HepG2 (cell line): ENCODE measurements around the gene DUSP22. TPM values are rescaled to one million over a fixed set of nuclear protein-coding genes. Genes with fewer than 3 reads are reported as not detected.

Experiments used
- ATAC-seq: fragments of 200-7000 bp; cut with Tn5 transposase; 3 replicates; pipeline ENCODE4 v1.9.1; 2020; ENCODE audit warnings: mild to moderate bottlenecking, moderate library complexity
- BruUV-seq: library from RNA; stranded (reverse); fragments of 400-500 nt; replicated peaks from 2 replicates; lab custom pipeline; 2021; lab: Mats Ljungman, UMichigan
- CTCF ChIA-PET: fragments of 300-600 bp; formaldehyde crosslinking; extraction: SDS; loops from one replicate; lab custom pipeline; 2021; ENCODE audit warnings: low total read pairs, inconsistent platforms, low intra/inter-chr PET ratio; lab: Yijun Ruan, JAX
- POLR2A ChIA-PET: fragments of 350-600 bp; sonication (Branson Sonifier 250); formaldehyde crosslinking; loops from one replicate; lab custom pipeline; 2020; ENCODE audit warnings: antibody characterized with exemption, inconsistent platforms; lab: Yijun Ruan, JAX
- DNase-seq: peaks from one replicate; pipeline ENCODE4 v3.0.0-alpha.2; 2015; ENCODE audit warnings: low spot score
- FAIRE-seq: peaks from 3 replicates; lab custom pipeline; 2011; peaks lifted over from hg19 to GRCh38; lab: Jason Lieb, UNC
- H2AFZ ChIP-seq: one replicate; pipeline ENCODE4 v1.6.1; 2011; ENCODE audit warnings: low read length, inconsistent platforms
- H3K27ac ChIP-seq: fragments of 300-600 bp; 3 replicates; pipeline ENCODE4 v1.8.0; 2011; ENCODE audit warnings: mixed run types, mild to moderate bottlenecking, mixed read lengths, low read length, inconsistent platforms; ENCODE audit not compliant: insufficient read depth; ENCODE audit errors: extremely low read length
- H3K27me3 ChIP-seq, 2 experiments: fragments of 200-600 bp in 1 of 2; 2 replicates in 1 of 2; 3 replicates in 1 of 2; pipeline versions ENCODE4 v1.6.0 to v1.8.0; 2011; ENCODE audit warnings: low read length in 2 of 2, mild to moderate bottlenecking in 2 of 2, moderate library complexity in 2 of 2, inconsistent platforms in 1 of 2; ENCODE audit not compliant: insufficient read depth in 2 of 2, control insufficient read depth in 1 of 2
- H3K36me3 ChIP-seq, 2 experiments: fragments of 200-600 bp in 1 of 2; replicated peaks in 1 of 2; 2 replicates in 1 of 2; 3 replicates in 1 of 2; pipeline versions ENCODE4 v1.5.1 to v1.8.0; 2011; ENCODE audit warnings: low read length in 2 of 2, inconsistent platforms in 1 of 2; ENCODE audit not compliant: insufficient read depth in 2 of 2, control insufficient read depth in 1 of 2
- H3K4me1 ChIP-seq: 2 replicates; pipeline ENCODE4 v1.5.1; 2012; ENCODE audit warnings: low read length, inconsistent platforms; ENCODE audit not compliant: insufficient read depth
- H3K4me2 ChIP-seq: 2 replicates; pipeline ENCODE4 v1.6.0; 2011; ENCODE audit warnings: low read depth, low read length, inconsistent platforms
- H3K4me3 ChIP-seq, 3 experiments: fragments of 200-600 bp in 1 of 3; sonication (generic), shearing (Covaris generic) in 1 of 3; replicated peaks in 1 of 3; 2 replicates each; pipeline ENCODE4 v1.5.1; 2011 to 2016; ENCODE audit warnings: low read length in 3 of 3, inconsistent platforms in 2 of 3, low read depth in 2 of 3, mild to moderate bottlenecking in 2 of 3, control low read depth in 1 of 3, mixed read lengths in 1 of 3; ENCODE audit not compliant: insufficient read depth in 1 of 3
- H3K79me2 ChIP-seq: one replicate; pipeline ENCODE4 v1.6.1; 2011; ENCODE audit warnings: low read length, inconsistent platforms; ENCODE audit not compliant: insufficient read depth
- H3K9ac ChIP-seq: 2 replicates; pipeline ENCODE4 v1.6.0; 2011; ENCODE audit warnings: mild to moderate bottlenecking, low read depth, low read length, inconsistent platforms; ENCODE audit not compliant: insufficient read depth
- H3K9me3 ChIP-seq: 2 replicates; pipeline ENCODE4 v1.5.1; 2012; ENCODE audit warnings: mild to moderate bottlenecking, low read length
- H4K20me1 ChIP-seq: 2 replicates; pipeline ENCODE4 v1.6.0; 2011; ENCODE audit warnings: inconsistent platforms, mild to moderate bottlenecking, low read length, moderate library complexity; ENCODE audit not compliant: insufficient read depth
- AKNA ChIP-seq: sonication (generic); formaldehyde crosslinking; IDR thresholded peaks from 2 replicates; pipeline ENCODE4 v1.4.0; 2020; ENCODE audit warnings: missing genetic modification reagents, borderline replicate concordance
- BATF2 ChIP-seq: sonication (generic); formaldehyde crosslinking; IDR thresholded peaks from 2 replicates; pipeline ENCODE4 v1.8.0; 2022; ENCODE audit warnings: mild to moderate bottlenecking, missing genetic modification reagents, moderate library complexity
- DRAP1 ChIP-seq: IDR thresholded peaks from 2 replicates; pipeline ENCODE4 v1.6.1; 2016; ENCODE audit warnings: missing genetic modification reagents, missing compliant biosample characterization
- HNF4G ChIP-seq, 2 experiments: sonication (generic) in 1 of 2; formaldehyde crosslinking in 1 of 2; IDR thresholded peaks; 2 replicates each; pipeline versions ENCODE4 v1.4.0 to v1.6.1; 2011 to 2020; ENCODE audit warnings: borderline replicate concordance in 2 of 2, low read depth in 2 of 2, mild to moderate bottlenecking in 2 of 2, low read length in 1 of 2, missing genetic modification reagents in 1 of 2, moderate library complexity in 1 of 2
- PAXIP1 ChIP-seq: sonication (generic); formaldehyde crosslinking; conservative IDR thresholded peaks from 2 replicates; pipeline ENCODE4 v1.4.0; 2020; ENCODE audit warnings: mild to moderate bottlenecking, missing genetic modification reagents, moderate library complexity
- SAFB2 ChIP-seq: sonication (generic); formaldehyde crosslinking; IDR thresholded peaks from 2 replicates; pipeline ENCODE4 v1.5.1; 2020; ENCODE audit warnings: missing genetic modification reagents, low read depth, mild to moderate bottlenecking, borderline replicate concordance
- XBP1 ChIP-seq: sonication (generic); formaldehyde crosslinking; IDR thresholded peaks from 2 replicates; pipeline ENCODE4 v1.5.0; 2020; ENCODE audit warnings: missing genetic modification reagents
- YY1 ChIP-seq: IDR thresholded peaks from 2 replicates; pipeline ENCODE4 v1.6.1; 2011; ENCODE audit warnings: low read length, low read depth, moderate library complexity, mild to moderate bottlenecking; ENCODE audit not compliant: insufficient read depth, insufficient replicate concordance
- in situ Hi-C: cut with HindIII; loops from 2 replicates; pipeline ENCODE4 v1.10.0; 2017; ENCODE audit warnings: low pct_unique_long_range_greater_than_20kb; ENCODE audit not compliant: extremely low pct_ligation_motif_present
- intact Hi-C: fragments of 100-400 bp; cut with micrococcal nuclease; formaldehyde crosslinking; loops from one replicate; pipeline ENCODE4 v1.10.0; 2022; ENCODE audit not compliant: unreplicated experiment
- polyA plus RNA-seq, 8 experiments: library from polyadenylated mRNA; depleted of rRNA in 3 of 8; stranded (reverse) in 7 of 8; unstranded in 1 of 8; fragments of >200 nt; fragmentation: Illumina TruSeq in 4 of 8; extraction: Trizol in 4 of 8; gene quantifications; 2 replicates each; pipeline versions ENCODE4 v1.2.1 to v1.2.3, GENCODE V29; 2011 to 2016; ENCODE audit warnings: low read depth in 4 of 8, missing spikeins in 1 of 8, mixed read lengths in 1 of 8; ENCODE audit not compliant: insufficient read depth in 1 of 8
- total RNA-seq, 5 experiments: library from RNA; depleted of rRNA; stranded (reverse); fragments of >200 nt; fragmentation: Illumina TruSeq; extraction: Trizol; gene quantifications; 2 replicates each; pipeline ENCODE4 v1.2.3, GENCODE V29; 2016; ENCODE audit warnings: low read depth in 1 of 5

DUSP22 gene
- total and polyA plus RNA-seq, 2 of the 13 experiments (the other 11 are each of a cell fraction or from before 2014, with no cell fraction given): 20.2 to 32.8 TPM

- TF ChIP-seq PAXIP1: no peak
- no peak for TF ChIP-seq XBP1 (CRISPR knock-in tag)
These were observed 23.9 kb downstream of the DUSP22 start (continued) for GRCh38 chr6:315921-316752.

- DNase-seq (no peak), ATAC-seq (no peak), FAIRE-seq (no peak)
- intact Hi-C loops (no loop called here), in situ Hi-C loops (no loop called here)
- no peaks in the 10 kb centered on the region for H3K9me3 ChIP-seq
- no peak overlapping the region for H3K4me3 ChIP-seq
- no peaks in the 10 kb centered on the region for H3K4me1 ChIP-seq
- H3K36me3 ChIP-seq: peaks cover 2 to 3% of the 10 kb centered on the region in 2 experiments; a peak in 1 of 5 replicates
- H2AFZ ChIP-seq: no peak overlapping the region
- H3K27me3 ChIP-seq: no peaks in the 10 kb centered on the region; a peak in 3 of 5 replicates
- H3K79me2 ChIP-seq: no peaks in the 10 kb centered on the region
- H4K20me1 ChIP-seq: no peaks in the 10 kb centered on the region
- TF ChIP-seq BATF2 (CRISPR knock-in tag): no peak
- TF ChIP-seq YY1: no peak
- TF ChIP-seq SAFB2 (CRISPR knock-in tag): no peak
- no peak for TF ChIP-seq DRAP1 (CRISPR knock-in tag)
- TF ChIP-seq HNF4G (IDR thresholded peaks at IDR 0.05; ENCODE audit: borderline replicate concordance, low read depth, low read length): no peak
- no peak for TF ChIP-seq HNF4G (CRISPR knock-in tag; IDR thresholded peaks at IDR 0.05; ENCODE audit: borderline replicate concordance, low read depth)
- TF ChIP-seq AKNA: no peak
- CTCF ChIA-PET: no interaction called here
- H3K9ac ChIP-seq: no peak overlapping the region
- no TSS peak for BruUV-seq
- H3K4me2 ChIP-seq: no peak overlapping the region
- POLR2A ChIA-PET: no interaction called here
- no peak overlapping the region for H3K27ac ChIP-seq
These were observed 24.4 kb downstream of the DUSP22 start for GRCh38 chr6:316753-317038.
